K562 (cell line): ENCODE measurements around the gene HSPA1L. TPM values are rescaled to one million over a fixed set of nuclear protein-coding genes. Genes with fewer than 3 reads are reported as not detected.

Source experiments
- ATF1 ChIP-seq, 2 experiments: fragments of 450-650 bp in 1 of 2; IDR thresholded peaks; 2 replicates each; pipeline ENCODE4 v1.6.1; 2016; ENCODE audit warnings: missing compliant biosample characterization in 1 of 2, missing genetic modification characterization in 1 of 2
- CHCHD3 ChIP-seq: fragments of 250-450 bp; sonication (Bioruptor Pico); IDR thresholded peaks from 2 replicates; pipeline ENCODE4 v2.1.2; 2022; ENCODE audit warnings: mild to moderate bottlenecking
- GTF2E2 ChIP-seq: fragments of 200-800 bp; sonication (Bioruptor generic); IDR thresholded peaks from 2 replicates; pipeline ENCODE4 v1.6.1; 2016; ENCODE audit warnings: missing genetic modification characterization, missing compliant biosample characterization
- HNRNPUL1 ChIP-seq: fragments of 200-400 bp; formaldehyde crosslinking; IDR thresholded peaks from 2 replicates; pipeline ENCODE4 v1.6.1; 2017; ENCODE audit warnings: low read length
- JUND ChIP-seq, 2 experiments: IDR thresholded peaks; 2 replicates in 1 of 2; 3 replicates in 1 of 2; pipeline ENCODE4 v1.6.1; 2011; ENCODE audit warnings: borderline replicate concordance in 2 of 2, low read depth in 2 of 2, low read length in 2 of 2, improper control_type of control experiment in 1 of 2, missing biosample characterization in 1 of 2, missing genetic modification characterization in 1 of 2, missing genetic modification reagents in 1 of 2
- KAT8 ChIP-seq: fragments of 450-650 bp; IDR thresholded peaks from 2 replicates; pipeline ENCODE4 v1.6.1; 2016; ENCODE audit warnings: low read depth, mild to moderate bottlenecking
- NFRKB ChIP-seq: fragments of 450-650 bp; IDR thresholded peaks from 2 replicates; pipeline ENCODE4 v1.6.1; 2016; ENCODE audit warnings: low read depth
- NR2F6 ChIP-seq: fragments of 450-650 bp; formaldehyde crosslinking; IDR thresholded peaks from 2 replicates; pipeline ENCODE4 v1.4.0; 2020; ENCODE audit warnings: mild to moderate bottlenecking
- SIN3B ChIP-seq: fragments of 450-650 bp; IDR thresholded peaks from 2 replicates; pipeline ENCODE4 v1.6.1; 2017; ENCODE audit warnings: low read depth, mild to moderate bottlenecking, moderate library complexity
- SRF ChIP-seq, 2 experiments: fragments of 250-450, 450-650 bp in 1 of 2; sonication (Bioruptor Pico) in 1 of 2; sonication (generic) in 1 of 2; formaldehyde crosslinking; IDR thresholded peaks; 2 replicates each; pipeline versions ENCODE4 v1.5.0 to v1.5.1; 2020 to 2022; ENCODE audit warnings: mild to moderate bottlenecking in 1 of 2, missing genetic modification reagents in 1 of 2
- TAF7 ChIP-seq: fragments of 450-650 bp; IDR thresholded peaks from 2 replicates; pipeline ENCODE4 v1.6.1; 2016; ENCODE audit warnings: missing genetic modification characterization, missing compliant biosample characterization
- TCF3 ChIP-seq: sonication (generic); formaldehyde crosslinking; IDR thresholded peaks from 2 replicates; pipeline ENCODE4 v1.4.0; 2020; ENCODE audit warnings: mild to moderate bottlenecking, missing genetic modification reagents
- TGIF2 ChIP-seq: sonication (generic); formaldehyde crosslinking; IDR thresholded peaks from 2 replicates; pipeline ENCODE4 v1.8.1; 2022; ENCODE audit warnings: mild to moderate bottlenecking, missing genetic modification reagents, moderate library complexity
- TOE1 ChIP-seq, 2 experiments: fragments of 450-650 bp in 1 of 2; sonication (generic) in 1 of 2; formaldehyde crosslinking in 1 of 2; IDR thresholded peaks; 2 replicates each; pipeline versions ENCODE4 v1.7.1 to v1.8.0; 2016 to 2022; ENCODE audit warnings: borderline replicate concordance in 2 of 2, mild to moderate bottlenecking in 2 of 2, antibody characterized with exemption in 1 of 2, inconsistent platforms in 1 of 2, low read depth in 1 of 2, missing genetic modification reagents in 1 of 2, moderate library complexity in 1 of 2
- YY1 ChIP-seq, 3 experiments: IDR thresholded peaks; 2 replicates each; pipeline ENCODE4 v1.6.1; 2011; ENCODE audit warnings: low read length in 2 of 3, mild to moderate bottlenecking in 2 of 3, moderate library complexity in 2 of 3, borderline replicate concordance in 1 of 3, control low read depth in 1 of 3, low read depth in 1 of 3; ENCODE audit not compliant: insufficient read depth in 3 of 3, insufficient replicate concordance in 2 of 3, control insufficient read depth in 1 of 3, insufficient read length in 1 of 3; ENCODE audit errors: extremely low read depth in 1 of 3
- ZC3H8 ChIP-seq: fragments of 450-650 bp; IDR thresholded peaks from 2 replicates; pipeline ENCODE4 v1.6.1; 2017
- ZNF184 ChIP-seq: sonication (generic); formaldehyde crosslinking; IDR thresholded peaks from 2 replicates; pipeline ENCODE4 v1.5.0; 2020; ENCODE audit warnings: missing genetic modification reagents
- ZNF212 ChIP-seq: fragments of 450-650 bp; formaldehyde crosslinking; IDR thresholded peaks from 2 replicates; pipeline ENCODE4 v1.4.0; 2020; ENCODE audit warnings: mild to moderate bottlenecking
- ZNF224 ChIP-seq: sonication (generic); formaldehyde crosslinking; IDR thresholded peaks from 2 replicates; pipeline ENCODE4 v1.8.0; 2022; ENCODE audit warnings: mild to moderate bottlenecking, missing genetic modification reagents
- ZNF445 ChIP-seq: fragments of 250-450 bp; sonication (Bioruptor Pico); IDR thresholded peaks from 2 replicates; pipeline ENCODE4 v1.4.0; 2020; ENCODE audit warnings: low read depth, mild to moderate bottlenecking, moderate library complexity
- ZNF589 ChIP-seq: fragments of 200-800 bp; sonication (Bioruptor generic); IDR thresholded peaks from 2 replicates; pipeline ENCODE4 v1.6.1; 2016; ENCODE audit warnings: low read depth, missing genetic modification characterization, missing compliant biosample characterization
- ZNF764 ChIP-seq: fragments of 250-450 bp; sonication (Bioruptor Pico); IDR thresholded peaks from 2 replicates; pipeline ENCODE4 v1.4.0; 2020; ENCODE audit warnings: low read depth, mild to moderate bottlenecking, moderate library complexity
- polyA plus RNA-seq, 8 experiments: library from polyadenylated mRNA; depleted of rRNA in 4 of 8; stranded (reverse) in 5 of 8; unstranded in 3 of 8; fragments of >200 nt; fragmentation: Nextera tagmentation in 2 of 8; fragmentation: Illumina TruSeq in 1 of 8; extraction: Ambion mirVana in 2 of 8; extraction: Trizol in 1 of 8; gene quantifications; 2 replicates each; pipeline versions ENCODE4 v1.2.1 to v1.2.3, GENCODE V29; 2011 to 2014; ENCODE audit warnings: inconsistent platforms in 1 of 8, missing spikeins in 1 of 8
- total RNA-seq, 7 experiments: library from RNA; depleted of rRNA in 6 of 7; stranded (reverse); fragments of >200 nt in 6 of 7; fragmentation: Illumina TruSeq in 2 of 7; extraction: Trizol in 2 of 7; gene quantifications; 2 replicates each; pipeline versions ENCODE4 v1.2.1 to v1.2.3, GENCODE V29; 2011 to 2021; ENCODE audit warnings: low replicate concordance in 1 of 7
- TF ChIP-seq, protein P1 (sequence below): fragments of 450-650 bp; IDR thresholded peaks from 2 replicates; pipeline ENCODE4 v1.6.1; 2014; ENCODE audit warnings: low read depth, mild to moderate bottlenecking, moderate library complexity, borderline replicate concordance
- TF ChIP-seq, protein P2 (sequence below): sonication (generic); formaldehyde crosslinking; IDR thresholded peaks from 2 replicates; pipeline ENCODE4 v1.8.0; 2022; ENCODE audit warnings: mild to moderate bottlenecking, missing genetic modification reagents

Gene HSPA1L
- total and polyA plus RNA-seq, 9 of the 15 experiments (the other 6 are each of a cell fraction or from before 2014, with no cell fraction given) = 0.14 to 2.1 (median 1.3) TPM

DNA sequence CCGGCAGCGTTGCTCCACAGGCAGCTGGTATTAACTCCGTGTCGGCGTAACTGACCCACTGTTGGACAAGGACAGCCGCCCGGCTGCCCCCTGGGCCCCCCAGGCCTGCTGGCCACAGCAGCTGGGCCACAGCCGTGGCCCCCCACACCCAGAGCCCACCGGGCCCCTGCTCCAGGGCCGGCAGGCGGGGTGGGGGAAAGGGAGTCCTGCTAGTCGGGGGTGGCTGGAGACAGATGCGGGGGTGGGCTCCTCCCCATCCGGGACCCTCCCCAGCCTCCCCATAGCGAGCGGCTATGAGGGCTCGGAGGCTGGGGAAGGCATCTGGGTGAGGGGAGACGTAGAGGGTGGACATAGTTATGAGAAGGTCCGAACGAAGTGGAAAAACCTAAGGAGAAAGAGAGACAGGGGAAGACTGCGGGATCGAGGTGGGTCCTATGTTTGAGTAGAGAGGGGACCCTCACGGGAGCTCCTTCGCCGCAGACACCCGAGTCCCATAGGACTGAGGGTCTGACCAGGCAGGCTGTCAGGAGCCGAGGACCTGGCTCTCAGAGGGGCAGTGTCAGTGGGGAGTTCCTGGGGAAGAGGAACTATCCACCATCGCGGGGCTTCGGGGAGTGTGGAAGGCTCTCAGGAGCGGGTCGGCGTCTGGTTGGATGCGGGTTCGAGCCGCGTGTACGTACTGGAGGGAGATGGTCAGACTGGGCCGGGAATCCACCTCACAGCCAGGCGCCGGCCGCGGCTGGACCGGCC, 20.0 kb downstream of the HSPA1L start (continued):
- no peak; the same call in 1 of the 2 replicates for TF ChIP-seq TOE1 (IDR thresholded peaks at IDR 0.05; ENCODE audit: borderline replicate concordance)
- no peak for TF ChIP-seq TOE1 (CRISPR knock-in tag; IDR thresholded peaks at IDR 0.05; ENCODE audit: borderline replicate concordance, low read depth)
- TF ChIP-seq ZNF764 (CRISPR knock-in tag) = no peak
- peak; percentile 93; the same call in 1 of the 2 replicates for TF ChIP-seq TGIF2 (CRISPR knock-in tag)
- TF ChIP-seq CHCHD3 = no peak
- TF ChIP-seq HNRNPUL1 = no peak
- no peak for TF ChIP-seq ZNF184
- TF ChIP-seq, protein P1, sequence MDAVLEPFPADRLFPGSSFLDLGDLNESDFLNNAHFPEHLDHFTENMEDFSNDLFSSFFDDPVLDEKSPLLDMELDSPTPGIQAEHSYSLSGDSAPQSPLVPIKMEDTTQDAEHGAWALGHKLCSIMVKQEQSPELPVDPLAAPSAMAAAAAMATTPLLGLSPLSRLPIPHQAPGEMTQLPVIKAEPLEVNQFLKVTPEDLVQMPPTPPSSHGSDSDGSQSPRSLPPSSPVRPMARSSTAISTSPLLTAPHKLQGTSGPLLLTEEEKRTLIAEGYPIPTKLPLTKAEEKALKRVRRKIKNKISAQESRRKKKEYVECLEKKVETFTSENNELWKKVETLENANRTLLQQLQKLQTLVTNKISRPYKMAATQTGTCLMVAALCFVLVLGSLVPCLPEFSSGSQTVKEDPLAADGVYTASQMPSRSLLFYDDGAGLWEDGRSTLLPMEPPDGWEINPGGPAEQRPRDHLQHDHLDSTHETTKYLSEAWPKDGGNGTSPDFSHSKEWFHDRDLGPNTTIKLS = no peak
- TF ChIP-seq TCF3 (CRISPR knock-in tag) = no peak
- peak; percentile 38; the same call in 1 of the 2 replicates for TF ChIP-seq ZNF212 (CRISPR knock-in tag)
- TF ChIP-seq KAT8 = no peak
- no peak for TF ChIP-seq NR2F6
- peak; percentile 9; the same call in 1 of the 2 replicates for TF ChIP-seq GTF2E2 (tag)
- no peak for TF ChIP-seq ZC3H8
- TF ChIP-seq JUND (IDR thresholded peaks at IDR 0.05; ENCODE audit: borderline replicate concordance, low read depth, low read length) = no peak
- TF ChIP-seq JUND (tag; IDR thresholded peaks at IDR 0.05; ENCODE audit: borderline replicate concordance, low read depth, low read length) = no peak
- no peak for TF ChIP-seq ATF1 (CRISPR knock-in tag; IDR thresholded peaks at IDR 0.05)
- TF ChIP-seq ATF1 (tag; IDR thresholded peaks at IDR 0.05) = no peak
- no peak; the same call in 1 of the 2 replicates for TF ChIP-seq TAF7 (tag)
- no peak for TF ChIP-seq SIN3B
- no peak for TF ChIP-seq ZNF445 (CRISPR knock-in tag)
- peak in 1 of 2 experiments; percentile 13; a peak in 1 of 4 replicates for TF ChIP-seq SRF (CRISPR knock-in tag; IDR thresholded peaks at IDR 0.05)
- TF ChIP-seq ZNF224 = 0 out of 2 replicates have a peak, but pooled peaks have one; percentile 56
- TF ChIP-seq YY1 (IDR thresholded peaks at IDR 0.05; ENCODE audit: borderline replicate concordance in 1 of 3, control insufficient read depth in 1 of 3, extremely low read depth in 1 of 3, insufficient read depth in 3 of 3, insufficient read length in 1 of 3, insufficient replicate concordance in 2 of 3, low read depth in 1 of 3, low read length in 2 of 3) = peak in 1 of 3 experiments; percentile 47
- peak; percentile 72; the same call in 1 of the 2 replicates for TF ChIP-seq ZNF589 (CRISPR knock-in tag)
- TF ChIP-seq, protein P2, sequence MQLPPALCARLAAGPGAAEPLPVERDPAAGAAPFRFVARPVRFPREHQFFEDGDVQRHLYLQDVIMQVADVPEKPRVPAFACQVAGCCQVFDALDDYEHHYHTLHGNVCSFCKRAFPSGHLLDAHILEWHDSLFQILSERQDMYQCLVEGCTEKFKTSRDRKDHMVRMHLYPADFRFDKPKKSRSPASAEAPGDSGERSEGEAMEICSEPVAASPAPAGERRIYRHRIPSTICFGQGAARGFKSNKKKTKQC (CRISPR knock-in tag) = peak; percentile 92
- peak; percentile 80 for TF ChIP-seq NFRKB
